Measurements from ENCODE around the gene PCDH9. TPM values are rescaled to one million over a fixed set of nuclear protein-coding genes. Genes with fewer than 3 reads are reported as not detected.

The PCDH9 gene
- total and polyA plus RNA-seq, 12 donors = 2.9 to 32.0 (median 15.4) TPM

- no peaks in the 10 kb centered on the region for H3K36me3 ChIP-seq
- intact Hi-C loops (cut with DNase I) = no loop called here
- no peak for ATAC-seq
- 87 to 88% methylated on average over 1 of the region's 1 CpG for WGBS, 2 donors
- H3K27me3 ChIP-seq = no peaks in the 10 kb centered on the region
- DNase-seq = no peak
- no peaks in the 10 kb centered on the region for H3K9me3 ChIP-seq
- no peak overlapping the region for H3K27ac ChIP-seq
- no peak overlapping the region for H3K4me3 ChIP-seq
- TF ChIP-seq, protein P1, sequence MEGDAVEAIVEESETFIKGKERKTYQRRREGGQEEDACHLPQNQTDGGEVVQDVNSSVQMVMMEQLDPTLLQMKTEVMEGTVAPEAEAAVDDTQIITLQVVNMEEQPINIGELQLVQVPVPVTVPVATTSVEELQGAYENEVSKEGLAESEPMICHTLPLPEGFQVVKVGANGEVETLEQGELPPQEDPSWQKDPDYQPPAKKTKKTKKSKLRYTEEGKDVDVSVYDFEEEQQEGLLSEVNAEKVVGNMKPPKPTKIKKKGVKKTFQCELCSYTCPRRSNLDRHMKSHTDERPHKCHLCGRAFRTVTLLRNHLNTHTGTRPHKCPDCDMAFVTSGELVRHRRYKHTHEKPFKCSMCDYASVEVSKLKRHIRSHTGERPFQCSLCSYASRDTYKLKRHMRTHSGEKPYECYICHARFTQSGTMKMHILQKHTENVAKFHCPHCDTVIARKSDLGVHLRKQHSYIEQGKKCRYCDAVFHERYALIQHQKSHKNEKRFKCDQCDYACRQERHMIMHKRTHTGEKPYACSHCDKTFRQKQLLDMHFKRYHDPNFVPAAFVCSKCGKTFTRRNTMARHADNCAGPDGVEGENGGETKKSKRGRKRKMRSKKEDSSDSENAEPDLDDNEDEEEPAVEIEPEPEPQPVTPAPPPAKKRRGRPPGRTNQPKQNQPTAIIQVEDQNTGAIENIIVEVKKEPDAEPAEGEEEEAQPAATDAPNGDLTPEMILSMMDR (IDR thresholded peaks at IDR 0.05) = no peak
- H3K4me1 ChIP-seq = no peaks in the 10 kb centered on the region
Observed at GRCh38 chr13:66576381-66576780, 653.8 kb downstream of the PCDH9 start.

DNA sequence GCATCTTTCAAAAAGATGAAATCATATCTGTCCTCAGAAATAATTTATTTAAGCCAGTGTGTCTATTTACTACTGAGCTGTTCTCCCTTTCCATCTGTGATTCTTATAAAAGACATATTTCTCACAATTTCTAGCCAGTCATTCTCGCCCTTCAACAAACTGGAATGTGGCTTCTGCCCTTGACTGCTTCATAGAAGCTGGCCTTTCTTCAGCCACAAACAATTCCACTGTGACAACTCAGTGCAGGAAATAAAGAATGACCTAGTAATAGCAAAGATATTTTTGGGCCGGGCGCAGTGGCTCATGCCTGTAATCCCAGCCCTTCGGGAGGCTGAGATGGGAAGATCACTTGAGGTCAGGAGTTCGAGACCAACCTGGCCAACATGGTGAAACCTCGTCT lies 655.5 kb downstream of the PCDH9 start:
- no peak overlapping the region for H3K27ac ChIP-seq
- H3K4me3 ChIP-seq = no peak overlapping the region
- H3K27me3 ChIP-seq = no peaks in the 10 kb centered on the region
- DNase-seq (no peak), ATAC-seq (no peak)
- WGBS, 2 donors = 78 to 88% methylated on average over 6 of the region's 6 CpGs
- no peaks in the 10 kb centered on the region for H3K9me3 ChIP-seq
- H3K4me1 ChIP-seq = no peaks in the 10 kb centered on the region
- intact Hi-C loops (cut with DNase I) = no loop called here
- H3K36me3 ChIP-seq = no peaks in the 10 kb centered on the region
- TF ChIP-seq, protein P1 (IDR thresholded peaks at IDR 0.05) = no peak

GRCh38 chr13:66567899-66568612 lies 662.1 kb downstream of the PCDH9 start:
- Histone ChIP-seq H3K36me3 (no peaks in the 10 kb centered on the region), H3K4me1 (no peaks in the 10 kb centered on the region), H3K9me3 (no peaks in the 10 kb centered on the region), H3K27ac (no peak overlapping the region), H3K4me3 (no peak overlapping the region), H3K27me3 (no peaks in the 10 kb centered on the region)
- TF ChIP-seq, protein P1 (IDR thresholded peaks at IDR 0.05) = no peak
- ATAC-seq (no peak), DNase-seq (no peak)
- WGBS, 2 donors = 86 to 92% methylated on average over 5 of the region's 5 CpGs
- intact Hi-C loops (cut with DNase I) = no loop called here

GRCh38 chr13:66565279-66565678 lies 664.9 kb downstream of the PCDH9 start:
- DNase-seq (no peak), ATAC-seq (no peak)
- TF ChIP-seq, protein P1 (IDR thresholded peaks at IDR 0.05) = no peak
- H3K4me1 ChIP-seq = no peaks in the 10 kb centered on the region
- peaks cover 0 to 3% (median 0%) of the 10 kb centered on the region in 11 donors for H3K9me3 ChIP-seq
- no peak overlapping the region for H3K4me3 ChIP-seq
- no peak overlapping the region for H3K27ac ChIP-seq
- no peaks in the 10 kb centered on the region for H3K27me3 ChIP-seq
- intact Hi-C loops (cut with DNase I) = no loop called here
- no peaks in the 10 kb centered on the region for H3K36me3 ChIP-seq
